Liver (tissue), 3 donors: ENCODE measurements around the gene VSIR.

Experiments
- GABPA ChIP-seq, 2 donors: IDR thresholded peaks in 1 of 2; conservative IDR thresholded peaks in 1 of 2; 2 replicates each; pipeline ENCODE4 v1.6.1; 2016; ENCODE audit warnings: antibody characterized with exemption in 2 of 2, mild to moderate bottlenecking in 1 of 2, moderate library complexity in 1 of 2
- HNF4G ChIP-seq: IDR thresholded peaks from 2 replicates; pipeline ENCODE4 v1.6.1; 2016; ENCODE audit warnings: antibody characterized with exemption
- NR2F2 ChIP-seq: IDR thresholded peaks from 2 replicates; pipeline ENCODE4 v1.6.1; 2016; ENCODE audit warnings: antibody characterized with exemption
- RAD21 ChIP-seq, 2 donors: IDR thresholded peaks; 2 replicates each; pipeline ENCODE4 v1.6.1; 2016; ENCODE audit warnings: antibody characterized with exemption in 2 of 2, mild to moderate bottlenecking in 2 of 2
- RXRA ChIP-seq, 2 donors: IDR thresholded peaks; 2 replicates each; pipeline ENCODE4 v1.6.1; 2017 to 2018; ENCODE audit warnings: antibody characterized with exemption in 2 of 2, mild to moderate bottlenecking in 1 of 2
- SP1 ChIP-seq: IDR thresholded peaks from 2 replicates; pipeline ENCODE4 v1.6.1; 2018; ENCODE audit warnings: antibody characterized with exemption, mild to moderate bottlenecking
- TF ChIP-seq, protein P1 (sequence below): fragments of 150-350 bp; IDR thresholded peaks from 2 replicates; pipeline ENCODE4 v1.5.1; 2017; ENCODE audit warnings: improper control_type of control experiment, low read depth, low read length; ENCODE audit not compliant: missing input control
- TF ChIP-seq, protein P2 (sequence below): IDR thresholded peaks from 2 replicates; pipeline ENCODE4 v1.6.1; 2016; ENCODE audit warnings: antibody characterized with exemption
- TF ChIP-seq, protein P3 (sequence below): IDR thresholded peaks from 2 replicates; pipeline ENCODE4 v1.6.1; 2016; ENCODE audit warnings: antibody characterized with exemption
- TF ChIP-seq, protein P4 (sequence below): IDR thresholded peaks from 2 replicates; pipeline ENCODE4 v1.6.1; 2016; ENCODE audit warnings: antibody characterized with exemption, mild to moderate bottlenecking
- donor health status: healthy.
- donor health status: healthy.

DNA sequence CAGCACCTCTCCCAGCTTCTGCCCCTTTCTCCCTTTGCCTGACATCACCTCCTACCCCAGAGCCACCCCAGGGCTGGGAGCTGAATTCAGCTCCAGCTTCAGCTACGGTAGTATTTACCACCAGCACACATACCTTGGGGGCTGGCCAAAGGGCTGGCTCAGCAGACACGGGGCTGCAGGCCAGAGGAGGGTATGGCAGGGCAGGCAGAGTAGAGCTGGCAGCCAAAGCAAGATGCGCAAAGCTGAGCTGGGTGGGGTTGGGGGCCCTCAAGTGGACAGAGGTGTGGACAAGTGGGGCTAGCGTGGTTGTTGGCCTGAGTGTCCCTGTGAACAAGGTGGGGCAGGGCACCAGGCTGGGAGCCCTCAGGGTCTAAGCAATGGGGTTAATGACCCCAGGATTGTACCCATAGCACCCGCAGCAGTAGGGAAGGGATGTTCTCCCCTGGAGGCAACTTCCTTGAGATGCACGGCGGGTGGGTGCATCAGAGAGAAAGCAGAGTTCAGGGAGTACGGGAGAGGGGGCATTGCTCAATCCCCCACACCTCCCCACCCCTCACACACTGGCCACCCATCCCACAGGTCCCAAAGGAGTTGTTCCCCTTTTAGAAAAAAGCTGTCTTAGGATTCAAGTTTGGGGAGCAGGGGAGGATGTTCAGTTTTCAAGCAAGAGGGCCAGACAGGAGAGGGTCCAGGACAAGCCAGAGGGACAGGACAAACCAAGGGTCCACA is 8.0 kb downstream of the VSIR start:
- TF ChIP-seq, protein P1, sequence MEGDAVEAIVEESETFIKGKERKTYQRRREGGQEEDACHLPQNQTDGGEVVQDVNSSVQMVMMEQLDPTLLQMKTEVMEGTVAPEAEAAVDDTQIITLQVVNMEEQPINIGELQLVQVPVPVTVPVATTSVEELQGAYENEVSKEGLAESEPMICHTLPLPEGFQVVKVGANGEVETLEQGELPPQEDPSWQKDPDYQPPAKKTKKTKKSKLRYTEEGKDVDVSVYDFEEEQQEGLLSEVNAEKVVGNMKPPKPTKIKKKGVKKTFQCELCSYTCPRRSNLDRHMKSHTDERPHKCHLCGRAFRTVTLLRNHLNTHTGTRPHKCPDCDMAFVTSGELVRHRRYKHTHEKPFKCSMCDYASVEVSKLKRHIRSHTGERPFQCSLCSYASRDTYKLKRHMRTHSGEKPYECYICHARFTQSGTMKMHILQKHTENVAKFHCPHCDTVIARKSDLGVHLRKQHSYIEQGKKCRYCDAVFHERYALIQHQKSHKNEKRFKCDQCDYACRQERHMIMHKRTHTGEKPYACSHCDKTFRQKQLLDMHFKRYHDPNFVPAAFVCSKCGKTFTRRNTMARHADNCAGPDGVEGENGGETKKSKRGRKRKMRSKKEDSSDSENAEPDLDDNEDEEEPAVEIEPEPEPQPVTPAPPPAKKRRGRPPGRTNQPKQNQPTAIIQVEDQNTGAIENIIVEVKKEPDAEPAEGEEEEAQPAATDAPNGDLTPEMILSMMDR, result no peak
- TF ChIP-seq RXRA (IDR thresholded peaks at IDR 0.05) (no peak), HNF4G (no peak), NR2F2 (no peak), GABPA (IDR thresholded peaks at IDR 0.05 in 1 of 2, conservative IDR thresholded peaks at IDR 0.05 in 1 of 2) (no peak), RAD21 (IDR thresholded peaks at IDR 0.05) (no peak), SP1 (no peak)
- TF ChIP-seq, protein P2, sequence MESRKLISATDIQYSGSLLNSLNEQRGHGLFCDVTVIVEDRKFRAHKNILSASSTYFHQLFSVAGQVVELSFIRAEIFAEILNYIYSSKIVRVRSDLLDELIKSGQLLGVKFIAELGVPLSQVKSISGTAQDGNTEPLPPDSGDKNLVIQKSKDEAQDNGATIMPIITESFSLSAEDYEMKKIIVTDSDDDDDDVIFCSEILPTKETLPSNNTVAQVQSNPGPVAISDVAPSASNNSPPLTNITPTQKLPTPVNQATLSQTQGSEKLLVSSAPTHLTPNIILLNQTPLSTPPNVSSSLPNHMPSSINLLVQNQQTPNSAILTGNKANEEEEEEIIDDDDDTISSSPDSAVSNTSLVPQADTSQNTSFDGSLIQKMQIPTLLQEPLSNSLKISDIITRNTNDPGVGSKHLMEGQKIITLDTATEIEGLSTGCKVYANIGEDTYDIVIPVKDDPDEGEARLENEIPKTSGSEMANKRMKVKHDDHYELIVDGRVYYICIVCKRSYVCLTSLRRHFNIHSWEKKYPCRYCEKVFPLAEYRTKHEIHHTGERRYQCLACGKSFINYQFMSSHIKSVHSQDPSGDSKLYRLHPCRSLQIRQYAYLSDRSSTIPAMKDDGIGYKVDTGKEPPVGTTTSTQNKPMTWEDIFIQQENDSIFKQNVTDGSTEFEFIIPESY, result no peak
- TF ChIP-seq, protein P3, sequence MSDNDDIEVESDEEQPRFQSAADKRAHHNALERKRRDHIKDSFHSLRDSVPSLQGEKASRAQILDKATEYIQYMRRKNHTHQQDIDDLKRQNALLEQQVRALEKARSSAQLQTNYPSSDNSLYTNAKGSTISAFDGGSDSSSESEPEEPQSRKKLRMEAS, result no peak
- TF ChIP-seq, protein P4, sequence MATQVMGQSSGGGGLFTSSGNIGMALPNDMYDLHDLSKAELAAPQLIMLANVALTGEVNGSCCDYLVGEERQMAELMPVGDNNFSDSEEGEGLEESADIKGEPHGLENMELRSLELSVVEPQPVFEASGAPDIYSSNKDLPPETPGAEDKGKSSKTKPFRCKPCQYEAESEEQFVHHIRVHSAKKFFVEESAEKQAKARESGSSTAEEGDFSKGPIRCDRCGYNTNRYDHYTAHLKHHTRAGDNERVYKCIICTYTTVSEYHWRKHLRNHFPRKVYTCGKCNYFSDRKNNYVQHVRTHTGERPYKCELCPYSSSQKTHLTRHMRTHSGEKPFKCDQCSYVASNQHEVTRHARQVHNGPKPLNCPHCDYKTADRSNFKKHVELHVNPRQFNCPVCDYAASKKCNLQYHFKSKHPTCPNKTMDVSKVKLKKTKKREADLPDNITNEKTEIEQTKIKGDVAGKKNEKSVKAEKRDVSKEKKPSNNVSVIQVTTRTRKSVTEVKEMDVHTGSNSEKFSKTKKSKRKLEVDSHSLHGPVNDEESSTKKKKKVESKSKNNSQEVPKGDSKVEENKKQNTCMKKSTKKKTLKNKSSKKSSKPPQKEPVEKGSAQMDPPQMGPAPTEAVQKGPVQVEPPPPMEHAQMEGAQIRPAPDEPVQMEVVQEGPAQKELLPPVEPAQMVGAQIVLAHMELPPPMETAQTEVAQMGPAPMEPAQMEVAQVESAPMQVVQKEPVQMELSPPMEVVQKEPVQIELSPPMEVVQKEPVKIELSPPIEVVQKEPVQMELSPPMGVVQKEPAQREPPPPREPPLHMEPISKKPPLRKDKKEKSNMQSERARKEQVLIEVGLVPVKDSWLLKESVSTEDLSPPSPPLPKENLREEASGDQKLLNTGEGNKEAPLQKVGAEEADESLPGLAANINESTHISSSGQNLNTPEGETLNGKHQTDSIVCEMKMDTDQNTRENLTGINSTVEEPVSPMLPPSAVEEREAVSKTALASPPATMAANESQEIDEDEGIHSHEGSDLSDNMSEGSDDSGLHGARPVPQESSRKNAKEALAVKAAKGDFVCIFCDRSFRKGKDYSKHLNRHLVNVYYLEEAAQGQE, result no peak
